GM12872 (cell line): ENCODE data around the gene RC3H1.

Source experiments
- CTCF ChIP-seq: IDR thresholded peaks from 3 replicates; pipeline ENCODE4 v1.5.1; 2011; ENCODE audit warnings: low read depth, mild to moderate bottlenecking, low read length, moderate library complexity; ENCODE audit not compliant: insufficient read depth

The RC3H1 gene

GRCh38 chr1:173970252-173970651 lies 51.9 kb downstream of the RC3H1 start:
- TF ChIP-seq CTCF: no peak

- no peak for TF ChIP-seq CTCF
These were observed 58.7 kb downstream of the RC3H1 start for GRCh38 chr1:173963477-173963876.

GRCh38 chr1:173960625-173961024 lies 61.5 kb downstream of the RC3H1 start:
- no peak for TF ChIP-seq CTCF

- no peak for TF ChIP-seq CTCF
These were observed 68.0 kb downstream of the RC3H1 start for GRCh38 chr1:173954179-173954578.

GRCh38 chr1:173948594-173948993 lies 73.6 kb downstream of the RC3H1 start:
- no peak for TF ChIP-seq CTCF

- TF ChIP-seq CTCF: no peak
These were observed 75.7 kb downstream of the RC3H1 start for GRCh38 chr1:173946380-173946921.

- no peak for TF ChIP-seq CTCF
These were observed 85.1 kb downstream of the RC3H1 start for GRCh38 chr1:173937062-173937461.

- no peak for TF ChIP-seq CTCF
These were observed 87.7 kb downstream of the RC3H1 start for GRCh38 chr1:173934440-173934839.
